ENCODE data around the gene FBXO9.

DNA sequence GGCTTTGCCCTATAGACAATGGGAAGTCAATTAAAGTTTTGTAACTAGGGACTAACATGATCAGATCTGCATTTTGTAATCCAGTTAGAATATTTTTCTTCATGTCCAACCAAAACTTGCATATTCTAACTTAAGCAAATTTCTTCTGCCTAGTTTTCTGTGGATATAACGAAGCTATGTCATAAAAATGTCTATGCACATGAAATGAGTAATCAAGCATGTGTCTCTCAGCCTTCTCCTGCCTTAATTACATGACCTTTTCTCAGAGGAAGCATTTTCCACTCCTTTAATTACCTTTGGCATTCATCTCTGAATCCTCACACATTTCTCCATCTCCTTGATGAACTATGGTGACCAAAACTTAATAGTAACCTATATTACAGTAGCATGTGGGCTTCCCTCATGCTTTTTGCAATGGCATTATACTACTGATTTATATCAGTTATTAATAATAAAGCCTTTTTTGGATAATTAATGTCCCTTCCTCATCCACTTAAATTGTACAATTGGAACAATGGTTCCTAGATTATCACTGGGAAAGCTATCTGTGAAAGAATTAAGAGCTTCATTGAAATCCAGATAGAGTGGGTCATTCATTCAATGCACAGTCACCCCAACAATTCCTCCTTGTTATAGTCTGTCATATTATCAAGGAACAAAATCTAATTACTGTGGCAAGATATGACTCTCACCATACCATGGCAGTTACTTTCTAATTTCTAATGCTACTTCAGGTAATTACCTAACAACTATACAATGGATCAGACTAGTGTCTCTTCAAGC is 19.1 kb upstream of the FBXO9 start:
- TF ChIP-seq, protein P1, sequence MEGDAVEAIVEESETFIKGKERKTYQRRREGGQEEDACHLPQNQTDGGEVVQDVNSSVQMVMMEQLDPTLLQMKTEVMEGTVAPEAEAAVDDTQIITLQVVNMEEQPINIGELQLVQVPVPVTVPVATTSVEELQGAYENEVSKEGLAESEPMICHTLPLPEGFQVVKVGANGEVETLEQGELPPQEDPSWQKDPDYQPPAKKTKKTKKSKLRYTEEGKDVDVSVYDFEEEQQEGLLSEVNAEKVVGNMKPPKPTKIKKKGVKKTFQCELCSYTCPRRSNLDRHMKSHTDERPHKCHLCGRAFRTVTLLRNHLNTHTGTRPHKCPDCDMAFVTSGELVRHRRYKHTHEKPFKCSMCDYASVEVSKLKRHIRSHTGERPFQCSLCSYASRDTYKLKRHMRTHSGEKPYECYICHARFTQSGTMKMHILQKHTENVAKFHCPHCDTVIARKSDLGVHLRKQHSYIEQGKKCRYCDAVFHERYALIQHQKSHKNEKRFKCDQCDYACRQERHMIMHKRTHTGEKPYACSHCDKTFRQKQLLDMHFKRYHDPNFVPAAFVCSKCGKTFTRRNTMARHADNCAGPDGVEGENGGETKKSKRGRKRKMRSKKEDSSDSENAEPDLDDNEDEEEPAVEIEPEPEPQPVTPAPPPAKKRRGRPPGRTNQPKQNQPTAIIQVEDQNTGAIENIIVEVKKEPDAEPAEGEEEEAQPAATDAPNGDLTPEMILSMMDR (IDR thresholded peaks at IDR 0.05): no peak
- TF ChIP-seq ZFX (IDR thresholded peaks at IDR 0.05; ENCODE audit: borderline replicate concordance): no peak

Measured in 22Rv1 (cell line).